Ovary (tissue), 3 donors: ENCODE measurements around the gene BTBD17.

Experiments
- CTCF ChIP-seq, 3 donors: fragments of 450-650 bp in 2 of 3; fragments of 200-600 bp in 1 of 3; IDR thresholded peaks; one replicate each; pipeline versions ENCODE4 v1.5.1 to v1.8.0; 2016 to 2022; ENCODE audit warnings: antibody characterized with exemption in 3 of 3, mild to moderate bottlenecking in 1 of 3
- EP300 ChIP-seq: sonication (generic); formaldehyde crosslinking; IDR thresholded peaks from one replicate; pipeline ENCODE4 v1.6.1; 2017; ENCODE audit warnings: antibody characterized with exemption
- POLR2A ChIP-seq: fragments of 450-650 bp; IDR thresholded peaks from one replicate; pipeline ENCODE4 v1.6.1; 2017; ENCODE audit warnings: antibody characterized with exemption, mild to moderate bottlenecking, moderate library complexity
- donor health status: DM: no; HTN: no; CAD: no.

GRCh38 chr17:74404789-74405188 is 43.1 kb upstream of the BTBD17 start:
- TF ChIP-seq POLR2A (no peak), CTCF (IDR thresholded peaks at IDR 0.05) (no peak), EP300 (no peak)
